ENCODE results near the gene DPRX.

Gene DPRX

DNA sequence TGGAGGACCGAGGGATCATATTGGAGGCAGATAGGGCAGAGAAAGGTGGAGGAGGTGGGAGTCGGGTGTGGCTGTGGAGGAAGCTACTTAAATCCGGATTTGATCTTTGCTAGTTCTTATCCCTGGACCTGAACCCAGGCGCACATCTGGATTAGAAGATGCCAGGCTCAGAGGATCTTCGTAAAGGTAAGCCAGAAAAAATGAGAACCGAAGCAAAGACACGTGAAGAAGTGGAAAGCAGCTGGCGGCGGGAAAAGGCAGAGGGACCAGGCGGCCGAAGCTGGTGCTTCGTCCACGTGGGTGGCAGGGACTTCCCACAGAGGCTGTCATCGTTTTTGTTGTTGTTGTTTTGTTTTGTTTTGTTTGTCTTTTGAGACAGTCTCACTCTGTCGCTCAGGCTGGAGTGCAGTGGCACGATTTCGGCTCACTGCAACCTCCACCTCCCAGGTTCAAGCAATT lies at the start of gene DPRX:
DPRX (plus strand) TSS at position 51 of the 459 bp plus-strand sequence; CDS start at position 159, 108 bp downstream.
- FAIRE-seq (no peak), DNase-seq (ENCODE audit: low spot score) (no peak)

DNA sequence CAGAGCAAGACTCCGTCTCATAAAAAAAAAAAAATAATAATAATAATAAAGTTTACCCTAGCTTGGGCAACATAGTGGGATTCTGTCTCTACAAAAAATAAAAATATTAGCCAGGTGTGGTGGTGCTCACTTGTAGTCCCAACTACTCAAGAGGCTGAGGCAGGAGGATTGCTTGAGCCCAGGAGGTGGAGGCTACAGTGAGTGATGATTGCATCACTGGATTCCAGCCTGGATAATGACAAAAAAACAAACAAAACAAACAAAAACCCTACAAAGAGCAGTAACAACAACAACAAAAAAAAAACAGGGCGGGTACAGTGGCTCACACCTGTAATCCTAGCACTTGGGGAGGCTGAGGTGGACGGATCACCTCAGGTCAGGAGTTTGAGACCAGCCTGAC lies 48.6 kb upstream of the DPRX start:
- FAIRE-seq = no peak

GRCh38 chr19:53586277-53586691 lies 45.5 kb upstream of the DPRX start:
- FAIRE-seq = no peak
- no peak for DNase-seq (ENCODE audit: low spot score)

More for the DNA sequence above, 48.6 kb upstream of the DPRX start:
- no peak for DNase-seq (ENCODE audit: low spot score)

DNA sequence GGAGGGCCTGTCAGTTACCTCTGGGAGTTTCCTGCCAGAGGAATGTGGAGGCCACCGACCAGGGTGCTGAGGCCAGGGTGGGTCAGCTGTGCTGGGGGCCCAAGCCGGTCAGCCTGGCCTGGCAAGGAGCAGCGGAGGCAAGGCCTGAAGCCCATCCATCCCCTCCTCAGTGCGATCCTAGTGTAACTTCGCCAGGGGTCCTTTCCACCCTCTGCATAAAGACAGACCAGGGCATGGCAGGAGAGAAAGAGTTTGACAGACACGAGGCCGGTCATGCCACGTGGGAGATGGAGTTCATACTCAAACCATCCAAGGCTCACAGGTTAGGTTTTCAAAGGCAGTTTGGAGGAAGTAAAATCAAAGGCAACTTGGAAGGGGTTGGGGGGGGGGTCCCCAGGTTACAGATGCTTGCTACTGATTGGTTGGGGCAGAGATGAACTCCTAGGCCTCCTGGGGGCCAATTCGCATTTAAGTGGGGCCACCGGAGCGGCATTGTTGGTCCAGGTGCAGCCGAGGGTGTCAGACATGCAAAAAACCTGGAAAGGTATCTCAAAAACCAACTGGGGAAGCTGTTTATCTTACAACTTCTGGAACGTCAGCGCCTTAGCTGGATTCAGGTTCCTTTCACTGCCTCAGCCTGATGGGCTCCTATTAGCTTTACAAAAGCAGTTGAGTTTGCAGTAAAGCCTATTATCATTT lies 36.8 kb upstream of the DPRX start:
- FAIRE-seq (no peak), DNase-seq (ENCODE audit: low spot score) (no peak)

DNA sequence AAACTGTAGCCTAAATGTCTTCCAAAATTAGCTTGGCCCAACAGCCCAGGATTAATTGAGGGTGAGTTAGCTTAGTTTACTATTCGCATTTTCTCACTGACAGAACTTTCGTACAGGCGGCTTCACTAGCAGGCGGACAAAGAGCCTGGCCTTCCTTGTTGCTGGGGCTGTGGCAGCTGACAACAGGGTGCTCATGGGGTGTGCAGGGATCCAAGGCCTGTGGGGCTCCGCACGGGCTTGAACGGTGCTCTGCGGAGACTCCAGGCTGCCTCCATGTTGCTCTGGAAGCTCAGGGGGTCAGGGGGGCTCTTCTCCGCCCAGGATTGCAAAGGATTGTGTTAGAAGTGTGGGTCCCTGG lies 36.3 kb upstream of the DPRX start:
- DNase-seq (ENCODE audit: low spot score) = no peak
- FAIRE-seq = no peak

DNA sequence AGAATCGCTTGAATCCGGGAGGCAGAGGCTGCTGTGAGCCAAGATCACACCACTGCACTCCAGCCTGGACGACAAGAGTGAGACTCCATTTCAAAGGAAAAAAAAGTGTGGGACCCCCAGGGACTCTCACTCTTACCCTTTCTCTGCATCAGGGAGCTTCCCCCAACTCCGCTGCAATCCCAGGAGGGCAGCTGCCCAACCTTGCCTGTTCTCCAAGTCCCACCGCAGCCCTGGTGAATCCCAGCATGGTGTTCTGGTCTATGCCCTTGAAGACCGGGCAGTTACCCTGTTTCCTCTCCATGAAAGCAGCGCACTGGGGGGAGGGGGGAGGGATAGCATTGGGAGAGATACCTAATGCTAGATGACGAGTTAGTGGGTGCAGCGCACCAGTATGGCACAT lies 35.7 kb upstream of the DPRX start:
- FAIRE-seq (no peak), DNase-seq (ENCODE audit: low spot score) (no peak)

GRCh38 chr19:53597023-53597422 lies 34.8 kb upstream of the DPRX start:
- FAIRE-seq = no peak

GRCh38 chr19:53598361-53598760 lies 33.4 kb upstream of the DPRX start:
- FAIRE-seq (no peak), DNase-seq (ENCODE audit: low spot score) (no peak)

More at GRCh38 chr19:53597023-53597422, 34.8 kb upstream of the DPRX start:
- no peak for DNase-seq (ENCODE audit: low spot score)

- FAIRE-seq (no peak), DNase-seq (ENCODE audit: low spot score) (no peak)
Measured at GRCh38 chr19:53600217-53600616, 31.6 kb upstream of the DPRX start.

GRCh38 chr19:53606031-53606430 lies 25.8 kb upstream of the DPRX start:
- FAIRE-seq (no peak), DNase-seq (ENCODE audit: low spot score) (no peak)

DNA sequence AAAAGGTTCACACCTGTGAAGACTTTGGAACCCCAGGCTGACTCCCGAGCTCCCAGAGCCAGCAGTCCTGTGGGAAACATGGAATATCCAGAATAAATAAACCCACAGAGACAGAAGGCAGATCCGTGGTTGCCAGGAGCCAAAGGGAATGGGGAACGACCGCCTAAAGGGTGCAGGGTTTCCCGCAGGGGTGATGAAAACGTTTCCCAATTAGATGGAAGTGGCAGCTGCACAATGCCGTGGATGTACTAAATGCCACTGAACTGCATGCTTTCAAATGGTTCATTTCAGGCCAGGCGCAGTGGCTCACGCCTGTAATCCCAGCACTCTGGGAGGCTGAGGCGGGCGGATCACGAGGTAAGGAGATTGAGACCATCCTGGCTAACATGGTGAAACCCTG lies 23.4 kb upstream of the DPRX start:
- DNase-seq (ENCODE audit: low spot score) (no peak), FAIRE-seq (no peak)

DNA sequence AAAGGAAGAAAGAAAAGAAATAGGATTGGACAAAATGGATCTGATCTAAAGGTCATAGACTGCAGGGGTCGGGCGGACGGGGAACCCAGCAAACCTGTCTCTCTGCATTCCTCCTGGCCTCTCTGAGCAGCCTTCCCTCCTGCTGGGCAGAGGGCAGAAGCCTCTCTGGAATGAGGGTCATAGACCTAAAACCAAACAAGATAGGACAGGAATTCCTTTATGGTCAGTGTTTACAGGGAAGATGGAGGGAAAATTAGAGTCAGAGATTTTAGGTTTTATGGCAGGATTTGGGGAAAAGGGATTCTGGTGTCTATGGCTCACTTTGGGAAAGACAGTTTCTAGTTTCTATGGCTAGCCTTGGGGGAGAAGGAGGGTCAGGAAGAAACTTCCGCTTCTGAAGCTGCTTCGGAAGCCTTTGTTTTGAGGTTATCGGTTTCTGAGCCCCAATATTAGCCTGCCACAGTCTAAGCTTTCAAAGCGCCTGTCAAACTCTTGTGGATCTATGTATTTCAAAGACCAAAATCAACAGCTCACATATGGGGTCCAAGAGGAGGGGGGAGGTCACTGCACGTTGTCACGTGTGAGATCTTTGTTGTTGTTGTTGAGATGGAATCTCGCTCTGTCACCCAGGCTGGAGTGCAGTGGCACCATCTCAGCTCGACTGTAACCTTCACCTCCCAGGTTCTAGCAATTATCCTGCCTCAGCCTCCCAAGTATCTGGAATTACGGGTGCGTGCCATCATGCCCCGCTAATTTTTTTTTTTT lies 18.9 kb upstream of the DPRX start:
- FAIRE-seq = no peak
- DNase-seq (ENCODE audit: low spot score) = no peak

DNA sequence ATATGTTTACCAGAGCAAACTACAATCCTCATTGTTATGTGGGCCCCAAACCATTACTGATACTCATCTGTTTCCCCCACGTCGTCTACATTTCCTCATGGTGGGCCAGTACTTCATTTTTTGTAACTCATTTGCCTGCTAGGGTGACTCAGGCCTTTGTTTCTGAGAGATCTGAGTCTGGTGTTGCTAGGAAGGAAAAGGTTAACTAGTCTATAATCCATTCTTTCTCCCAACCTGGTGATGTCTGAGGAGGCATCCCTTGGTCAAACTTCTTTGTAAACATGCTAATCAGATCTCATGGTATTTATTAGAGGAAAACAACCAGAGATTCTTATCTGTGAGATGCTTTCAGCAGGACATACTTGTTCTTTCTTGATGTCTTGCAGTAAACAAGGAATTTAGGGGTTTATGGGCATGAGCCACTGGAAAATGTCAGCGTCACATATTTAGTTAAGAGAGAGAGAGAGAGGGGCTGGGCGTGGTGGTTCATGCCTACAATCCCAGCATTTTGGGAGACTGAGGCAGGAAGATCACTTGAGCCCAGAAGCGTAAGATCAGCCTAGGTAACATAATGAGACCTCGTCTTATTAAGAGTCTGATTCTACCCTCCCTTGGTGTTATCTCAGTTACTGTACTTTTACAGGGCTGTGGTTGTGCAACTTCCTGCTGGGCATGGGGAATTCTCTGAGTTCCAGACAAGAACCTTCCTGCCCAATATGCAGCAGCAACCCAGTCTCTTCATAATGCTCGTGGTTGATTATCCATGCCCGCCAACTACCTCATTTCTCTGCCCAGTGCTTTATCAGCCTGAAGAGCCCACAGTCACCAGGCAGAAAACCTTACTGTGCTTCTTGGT lies 9.7 kb upstream of the DPRX start:
- DNase-seq (ENCODE audit: low spot score) (no peak), FAIRE-seq (no peak)

- DNase-seq (ENCODE audit: low spot score) (no peak), FAIRE-seq (no peak)
Measured at GRCh38 chr19:53624771-53625545, 6.8 kb upstream of the DPRX start.

DNA sequence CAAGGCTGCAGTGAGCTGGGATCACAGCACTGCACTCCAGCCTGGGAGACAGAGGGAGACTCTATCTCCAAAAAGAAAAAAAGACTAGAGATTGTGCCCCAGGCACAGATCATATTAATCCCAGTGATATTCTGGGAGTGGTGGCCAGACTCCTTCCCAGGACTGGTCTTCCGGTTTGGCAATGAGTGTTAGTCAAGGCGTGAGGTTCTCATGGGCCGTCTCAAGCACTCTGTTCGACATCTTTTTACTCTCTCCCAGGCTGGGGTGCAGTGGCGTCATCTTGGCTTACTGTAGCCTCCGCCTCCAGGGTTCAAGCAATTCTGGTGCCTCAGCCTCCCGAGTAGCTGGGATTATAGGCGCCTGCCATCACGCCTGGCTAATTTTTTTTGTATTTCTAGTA lies 5.3 kb upstream of the DPRX start:
- FAIRE-seq (no peak), DNase-seq (ENCODE audit: low spot score) (no peak)

DNA sequence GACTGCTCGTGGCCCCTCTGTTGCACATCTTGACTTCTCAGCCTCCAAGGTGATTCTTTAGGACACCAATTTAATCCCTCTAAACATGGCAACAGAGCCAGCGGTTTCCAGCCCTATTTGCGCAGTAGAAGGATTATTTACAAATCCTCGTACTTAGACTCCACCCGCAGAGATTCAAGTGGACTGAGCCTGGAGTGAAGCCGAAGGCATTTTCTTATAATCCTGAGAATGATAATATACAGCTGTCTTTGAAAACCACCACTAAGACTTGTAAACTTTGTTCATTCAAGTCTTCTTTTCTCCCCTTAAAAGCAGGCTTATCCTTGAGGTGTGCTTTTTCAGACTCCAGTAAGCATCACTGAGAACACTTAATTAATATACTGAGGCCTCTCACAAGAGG lies 4.8 kb upstream of the DPRX start:
- FAIRE-seq = no peak
- no peak for DNase-seq (ENCODE audit: low spot score)

- DNase-seq (ENCODE audit: low spot score) (no peak), FAIRE-seq (no peak)
Measured at GRCh38 chr19:53634768-53635167, 3.0 kb downstream of the DPRX start.

DNA sequence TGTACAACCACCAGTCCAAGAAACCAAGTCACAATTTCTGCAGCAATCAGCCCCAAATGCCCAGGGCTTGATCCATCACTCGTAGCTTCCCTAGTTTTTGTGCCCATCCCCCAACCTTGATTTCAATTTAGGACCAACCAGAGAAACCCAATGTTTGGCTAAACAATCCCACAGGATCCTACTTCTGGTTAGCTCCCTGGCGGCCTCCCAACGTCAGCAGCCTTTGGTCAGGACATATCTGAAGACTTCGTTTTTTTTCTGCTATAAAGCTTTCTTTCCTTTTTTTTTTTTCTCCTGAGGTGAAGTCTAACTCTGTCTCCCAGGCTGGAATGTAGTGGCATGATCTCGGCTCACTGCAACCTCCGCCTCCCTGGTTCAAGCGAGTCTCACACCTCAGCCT lies 7.7 kb downstream of the DPRX start:
- FAIRE-seq (no peak), DNase-seq (ENCODE audit: low spot score) (no peak)

DNA sequence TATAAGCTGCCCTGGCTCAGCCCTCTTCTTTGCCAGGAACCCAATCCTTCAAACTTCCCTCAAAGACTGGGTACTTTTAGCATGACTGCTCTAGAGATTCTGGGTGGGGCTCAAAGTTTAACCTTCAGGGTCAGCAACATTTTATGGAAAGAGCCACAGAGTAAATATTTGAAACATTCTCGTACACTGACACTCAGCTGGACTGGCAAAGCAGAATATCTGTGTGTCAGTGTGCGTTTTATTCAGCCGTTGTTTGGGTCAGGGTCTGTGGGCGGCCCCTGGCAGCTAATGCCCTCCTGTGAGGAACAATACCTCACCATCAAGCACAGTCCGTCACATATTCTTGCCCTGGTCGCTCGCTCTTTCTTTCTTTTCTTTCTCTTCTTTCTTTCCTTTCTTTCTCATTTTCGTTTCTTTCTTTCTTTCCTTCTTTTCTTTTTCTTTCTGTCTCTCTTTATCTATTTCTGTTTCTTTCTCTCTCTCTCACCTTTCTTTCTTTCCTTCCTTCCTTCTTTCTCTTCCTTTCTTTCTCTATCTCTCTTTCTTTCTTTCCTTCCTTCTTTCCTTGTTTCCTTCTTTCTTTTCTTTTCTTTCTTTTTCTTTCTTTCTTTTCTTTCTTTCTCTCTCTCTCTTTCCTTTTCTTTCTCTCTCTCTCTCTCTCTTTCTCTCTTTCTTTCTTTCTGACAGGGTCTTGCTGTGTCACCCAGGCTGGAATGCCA lies 10.7 kb downstream of the DPRX start:
- FAIRE-seq = no peak
- no peak for DNase-seq (ENCODE audit: low spot score)

- FAIRE-seq (no peak), DNase-seq (ENCODE audit: low spot score) (no peak)
Measured at GRCh38 chr19:53644061-53644816, 12.4 kb downstream of the DPRX start.

Data from RCC 7860 (cell line).